Measurements from ENCODE around the gene TIMM50.
"Not testable (repeated sequence)": the region's sequence is repeated elsewhere in the genome, so short reads cannot be mapped to it uniquely, and the experiment has no call there.

TIMM50 gene

GRCh38 chr19:39480337-39481228 is at the start of gene TIMM50:
Gene TIMM50, plus strand, starts transcription at chr19:39480838. Its CDS starts 16 bp downstream, at chr19:39480854.
- DNase-seq = peak; percentile 93

DNA sequence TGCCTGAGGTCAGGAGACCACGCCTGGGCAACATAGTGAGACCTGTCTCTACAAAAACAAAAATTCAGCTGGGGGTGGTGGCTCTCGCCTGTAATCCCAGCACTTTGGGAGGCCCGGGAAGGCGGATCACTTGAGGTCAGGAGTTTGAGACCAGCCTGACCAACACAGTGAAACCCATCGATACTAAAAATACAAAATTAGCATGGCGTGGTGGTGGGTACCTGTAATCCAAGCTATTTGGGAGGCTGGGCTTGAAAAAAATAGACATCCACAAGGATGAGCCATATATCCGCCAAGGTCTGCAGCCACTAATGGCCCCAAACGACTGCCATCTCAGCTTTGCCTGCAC is 48.0 kb upstream of the TIMM50 start:
- DNase-seq = no peak

- DNase-seq = no peak
Measured at GRCh38 chr19:39433480-39434079, 47.1 kb upstream of the TIMM50 start.

- DNase-seq = no peak
Measured at GRCh38 chr19:39434123-39435076, 46.2 kb upstream of the TIMM50 start.

- peak; percentile 98 for DNase-seq
Measured at GRCh38 chr19:39435499-39436349, 44.9 kb upstream of the TIMM50 start, which contains the start of gene RPS16. Gene RPS16, minus strand, starts transcription at chr19:39435949. Its CDS starts 54 bp downstream, at chr19:39435895.

DNA sequence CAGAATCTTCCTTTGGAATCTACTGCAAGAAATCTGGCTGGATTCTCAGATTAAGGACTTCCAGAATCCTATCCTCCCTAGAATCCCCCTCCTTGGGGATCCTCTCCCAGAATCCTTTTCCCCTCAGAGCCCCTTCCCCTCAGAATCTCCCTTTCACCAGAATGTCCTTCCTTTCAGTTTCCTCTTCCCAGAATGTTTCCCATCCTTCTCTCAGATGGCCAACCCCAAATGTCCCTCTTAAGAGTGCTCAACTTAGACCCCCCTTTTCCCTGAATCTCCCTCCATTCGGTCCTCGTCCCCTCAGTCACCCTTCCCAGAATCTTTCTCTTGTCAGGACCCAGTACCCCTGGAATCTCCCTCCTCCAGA is 44.3 kb upstream of the TIMM50 start:
- no peak for DNase-seq

DNA sequence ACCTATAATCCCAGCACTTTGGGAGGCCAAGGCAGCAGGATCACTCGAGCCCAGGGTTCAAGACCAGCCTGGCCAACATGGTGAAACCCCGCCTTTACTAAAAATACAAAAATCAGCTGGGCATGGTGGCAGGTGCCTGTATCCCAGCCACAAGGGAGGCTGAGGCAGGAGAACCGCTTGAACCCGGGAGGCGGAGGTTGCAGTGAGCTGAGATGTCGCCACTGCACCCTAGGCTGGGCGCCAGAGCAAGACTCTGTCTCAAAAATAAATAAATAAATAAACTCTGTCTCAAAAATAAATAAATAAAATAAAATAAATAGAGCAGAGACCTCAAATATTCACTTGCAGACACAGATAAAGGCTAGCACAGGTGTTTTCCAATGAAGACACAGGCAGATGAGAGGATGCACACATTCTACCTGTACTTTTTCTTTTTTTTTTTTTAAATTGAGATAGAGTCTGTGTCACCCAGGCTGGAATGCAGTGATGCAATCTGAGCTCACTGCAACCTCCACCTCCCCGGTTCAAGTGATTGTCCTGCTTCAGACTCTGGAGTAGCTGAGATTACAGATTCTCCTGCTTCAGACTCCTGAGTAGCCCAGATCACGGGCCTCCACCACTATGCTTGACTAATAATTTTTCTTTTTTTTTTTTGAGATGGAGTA is 42.2 kb upstream of the TIMM50 start:
- DNase-seq = peak; percentile 54

GRCh38 chr19:39444598-39445195 is 35.9 kb upstream of the TIMM50 start:
- no peak for DNase-seq

- DNase-seq = peak; percentile 97
Measured at GRCh38 chr19:39445196-39446111, 35.2 kb upstream of the TIMM50 start, which contains the start of gene SUPT5H. Gene SUPT5H, plus strand, starts transcription at chr19:39445582. Its CDS starts 309 bp downstream, at chr19:39445891.

- no peak for DNase-seq
Measured at GRCh38 chr19:39446365-39447084, 34.1 kb upstream of the TIMM50 start.

- peak; percentile 35 for DNase-seq
Measured at GRCh38 chr19:39448271-39448670, 32.4 kb upstream of the TIMM50 start.

DNA sequence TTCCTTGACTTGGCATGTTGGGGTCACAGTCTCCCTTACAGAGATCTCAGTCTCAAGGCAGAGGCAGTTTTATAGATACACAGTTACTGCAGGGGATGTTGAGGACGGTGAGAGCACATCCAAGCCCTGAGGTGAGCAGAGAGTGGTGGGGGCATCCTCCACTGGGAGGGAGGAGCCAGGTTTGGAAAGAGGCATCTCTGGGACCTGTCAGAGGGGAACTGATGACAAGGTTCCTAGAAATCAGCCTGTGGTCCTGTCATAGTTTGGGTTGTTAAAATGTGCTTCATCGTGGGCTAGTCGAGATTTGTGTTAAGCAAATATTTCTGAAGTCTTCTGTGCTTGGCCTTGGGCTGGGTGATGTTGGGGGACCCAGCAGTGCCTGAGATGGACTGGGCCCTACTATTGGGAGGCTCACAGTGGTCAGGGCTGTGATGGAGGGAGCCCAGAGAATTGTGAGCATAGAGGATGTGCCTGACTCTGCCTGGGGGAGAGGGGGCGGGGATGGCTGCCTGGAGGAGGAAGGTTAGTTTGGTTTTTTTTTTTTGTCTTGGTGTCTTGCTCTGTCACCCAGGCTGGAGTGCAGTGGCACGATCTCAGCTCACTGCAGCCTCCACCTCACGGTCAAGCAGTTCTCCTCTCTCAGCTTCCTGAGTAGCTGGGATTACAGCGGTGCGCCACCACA is 31.4 kb upstream of the TIMM50 start:
- no peak for DNase-seq

GRCh38 chr19:39451257-39451656 is 29.4 kb upstream of the TIMM50 start:
- DNase-seq = not testable (repeated sequence)

- no peak for DNase-seq
Measured at GRCh38 chr19:39463403-39463802, 17.2 kb upstream of the TIMM50 start.

- DNase-seq = no peak
Measured at GRCh38 chr19:39465956-39466747, 14.5 kb upstream of the TIMM50 start.

GRCh38 chr19:39467941-39468340 is 12.7 kb upstream of the TIMM50 start:
- no peak for DNase-seq

DNA sequence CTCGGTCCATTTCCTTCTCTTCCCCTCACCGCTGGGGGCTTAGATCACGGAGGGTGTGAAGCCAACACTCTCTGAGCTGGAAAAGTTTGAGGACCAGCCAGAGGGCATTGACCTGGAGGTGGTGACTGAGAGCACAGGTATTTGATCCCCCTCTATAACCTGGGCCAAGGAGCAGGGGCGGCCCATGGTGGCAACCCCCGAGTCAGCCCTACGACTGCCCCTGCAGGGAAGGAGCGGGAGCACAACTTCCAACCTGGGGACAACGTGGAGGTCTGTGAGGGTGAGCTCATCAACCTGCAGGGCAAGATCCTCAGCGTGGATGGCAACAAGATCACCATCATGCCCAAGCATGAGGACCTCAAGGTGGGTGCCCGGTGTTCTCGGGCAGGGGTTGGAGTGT is 11.6 kb upstream of the TIMM50 start:
- DNase-seq = no peak

DNA sequence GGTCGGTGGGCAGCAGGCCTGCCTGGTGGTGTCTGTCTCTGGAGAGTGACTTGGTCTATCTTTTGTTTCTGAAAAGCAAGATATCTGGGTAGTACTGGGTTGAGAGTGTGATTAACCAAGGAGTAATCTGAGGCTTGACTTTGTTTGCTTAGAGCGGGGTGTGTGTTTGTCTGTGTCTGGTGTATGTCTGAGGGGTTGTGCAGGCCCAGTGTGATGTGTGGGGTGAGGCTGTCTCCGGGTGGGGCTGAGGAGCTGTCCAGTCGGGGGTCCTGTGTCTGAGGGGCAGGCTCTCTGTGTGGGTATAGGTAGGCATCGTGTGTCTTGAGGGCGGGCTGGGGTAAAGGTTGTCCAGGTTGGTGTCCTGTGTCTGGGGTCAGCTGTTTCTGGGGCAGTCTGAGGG is 11.1 kb upstream of the TIMM50 start:
- no peak for DNase-seq

Data from fibroblast of upper back skin (primary cell).